Dermis microvascular lymphatic vessel endothelial cell (primary cell): ENCODE measurements around the gene POLD2. TPM values are rescaled to one million over a fixed set of nuclear protein-coding genes. Genes with fewer than 3 reads are reported as not detected.

ENCODE experiments used
- DNase-seq, 2 donors: peaks; one replicate each; pipeline versions ENCODE4 v3.0.0 to v3.0.0-alpha.2; 2010; ENCODE audit warnings: low read depth in 2 of 2
- total RNA-seq: library from RNA; depleted of rRNA; stranded (reverse); fragments of >200 nt; gene quantifications from 2 replicates; pipeline ENCODE4 v1.2.1, GENCODE V29; 2014

The POLD2 gene
- total RNA-seq, 1 donor from 2014 or later = 72.1 TPM

- DNase-seq = no peak
Measured at GRCh38 chr7:44065431-44066110, 57.8 kb downstream of the POLD2 start, which contains the start of gene PGAM2. Gene PGAM2, minus strand, starts transcription at chr7:44065567. Its CDS starts 38 bp downstream, at chr7:44065529.

DNA sequence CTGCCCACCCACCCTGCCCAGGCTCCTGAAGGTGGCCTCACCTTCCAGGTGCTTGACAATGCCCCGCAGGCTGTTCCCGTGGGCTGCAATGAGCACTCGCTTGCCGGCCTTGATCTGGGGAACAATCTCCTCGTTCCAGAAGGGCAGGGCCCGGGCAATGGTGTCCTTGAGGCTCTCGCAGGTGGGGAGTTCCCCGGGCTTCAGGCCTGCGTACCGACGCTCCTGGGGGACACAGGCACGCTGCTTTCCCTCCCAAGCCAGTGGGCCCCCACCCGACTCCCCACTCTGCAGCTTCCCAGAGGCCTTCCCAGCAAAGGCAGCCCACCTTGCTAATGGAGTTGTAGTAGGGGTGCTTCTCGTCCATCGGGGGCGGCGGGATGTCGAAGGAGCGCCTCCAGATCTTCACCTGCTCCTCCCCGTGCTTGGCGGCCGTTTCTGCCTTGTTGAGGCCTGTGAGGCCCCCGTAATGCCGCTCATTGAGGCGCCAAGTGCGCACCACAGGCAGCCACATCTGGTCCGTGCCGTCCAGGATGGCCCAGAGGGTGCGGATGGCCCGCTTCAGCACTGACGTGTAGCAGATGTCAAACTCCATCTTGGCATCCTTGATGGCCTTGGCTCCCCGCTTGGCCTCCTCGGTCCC is 58.4 kb downstream of the POLD2 start:
- no peak for DNase-seq

Other genes with a start within 250 kb of the POLD2 start
- gene URGCP, start 217.0 kb downstream of the POLD2 start, total RNA-seq = 19.6 and 24.7 TPM in 2 replicates
- gene UBE2D4, start 197.1 kb downstream of the POLD2 start, total RNA-seq = 3.9 and 6.1 TPM in 2 replicates
- not detected in 2 replicates for gene SPDYE1, start 125.7 kb downstream of the POLD2 start, total RNA-seq
- gene DBNL, start 78.8 kb downstream of the POLD2 start, total RNA-seq = 92.4 and 114 TPM in 2 replicates
- gene PGAM2, start 58.0 kb downstream of the POLD2 start, total RNA-seq = not detected in 2 replicates
- 5.8 and 8.2 TPM in 2 replicates for gene POLM, start 41.0 kb downstream of the POLD2 start, total RNA-seq
- gene AEBP1, start 19.2 kb downstream of the POLD2 start, total RNA-seq = 9.1 and 19.6 TPM in 2 replicates
- not detected in 2 replicates for gene MYL7, start 17.8 kb upstream of the POLD2 start, total RNA-seq
- gene GCK, start 65.9 kb upstream of the POLD2 start, total RNA-seq = 0.26 and 0.38 TPM in 2 replicates
- gene YKT6, start 77.4 kb upstream of the POLD2 start, total RNA-seq = 83.7 and 95.2 TPM in 2 replicates
- gene CAMK2B, start 202.0 kb upstream of the POLD2 start, total RNA-seq = 0.13 TPM in 2 replicates